ENCODE measurements around the gene SMPDL3A. TPM values are rescaled to one million over a fixed set of nuclear protein-coding genes. Genes with fewer than 3 reads are reported as not detected.
"Not testable (repeated sequence)": the region's sequence is repeated elsewhere in the genome, so short reads cannot be mapped to it uniquely, and the experiment has no call there.

Gene SMPDL3A, protein sequence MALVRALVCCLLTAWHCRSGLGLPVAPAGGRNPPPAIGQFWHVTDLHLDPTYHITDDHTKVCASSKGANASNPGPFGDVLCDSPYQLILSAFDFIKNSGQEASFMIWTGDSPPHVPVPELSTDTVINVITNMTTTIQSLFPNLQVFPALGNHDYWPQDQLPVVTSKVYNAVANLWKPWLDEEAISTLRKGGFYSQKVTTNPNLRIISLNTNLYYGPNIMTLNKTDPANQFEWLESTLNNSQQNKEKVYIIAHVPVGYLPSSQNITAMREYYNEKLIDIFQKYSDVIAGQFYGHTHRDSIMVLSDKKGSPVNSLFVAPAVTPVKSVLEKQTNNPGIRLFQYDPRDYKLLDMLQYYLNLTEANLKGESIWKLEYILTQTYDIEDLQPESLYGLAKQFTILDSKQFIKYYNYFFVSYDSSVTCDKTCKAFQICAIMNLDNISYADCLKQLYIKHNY
- 22.7 and 23.5 TPM in 2 replicates for total RNA-seq

DNA sequence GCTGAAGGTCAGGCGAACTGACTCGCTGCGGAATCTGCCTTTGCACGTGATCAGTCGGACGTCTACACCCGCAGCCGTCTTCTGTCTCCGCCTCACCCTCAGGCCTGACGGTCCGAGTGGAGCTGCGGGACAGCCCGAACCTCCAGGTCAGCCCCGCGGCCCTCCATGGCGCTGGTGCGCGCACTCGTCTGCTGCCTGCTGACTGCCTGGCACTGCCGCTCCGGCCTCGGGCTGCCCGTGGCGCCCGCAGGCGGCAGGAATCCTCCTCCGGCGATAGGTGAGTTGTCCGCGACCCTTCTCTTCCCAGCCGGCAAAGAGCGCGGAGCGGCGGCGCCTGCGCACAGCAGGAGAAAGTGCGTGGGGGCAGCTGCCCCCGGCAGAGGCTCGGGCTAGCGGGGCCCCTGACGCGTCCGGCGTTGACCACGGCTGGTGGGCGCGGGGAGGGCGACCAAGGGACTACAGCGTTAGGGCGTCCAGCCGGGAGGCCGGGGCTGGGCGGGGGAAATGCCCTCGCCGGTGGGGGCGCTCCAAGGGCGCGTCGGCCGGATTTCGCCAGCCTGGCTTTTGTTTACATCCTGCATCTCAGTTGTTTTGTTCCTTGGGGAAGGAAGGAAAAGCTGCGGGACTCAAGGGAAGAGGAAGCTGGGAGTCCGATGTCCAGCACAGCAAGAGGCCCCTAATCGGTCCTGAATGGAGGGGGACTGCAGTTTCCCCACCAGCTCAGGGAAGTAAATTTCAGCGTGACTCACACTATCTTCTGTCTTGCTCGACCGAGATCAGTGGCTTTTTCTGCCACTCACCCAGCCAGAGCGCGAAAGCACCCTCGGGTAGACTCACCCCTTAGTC lies at the start of gene SMPDL3A:
Gene SMPDL3A (plus strand): TSS at position 77 of the 846 bp plus-strand sequence. CDS start 89 bp downstream, at position 166.
- Histone ChIP-seq H3K9me3 (ENCODE audit: low read depth, low read length) (no peaks in the 10 kb centered on the region), H3K27ac (ENCODE audit: low read depth, low read length) (peak within 1 kb of the TSS; percentile 60), H3K4me3 (ENCODE audit: insufficient read depth, low read length) (peak within 1 kb of the TSS; percentile 90), H4K20me1 (ENCODE audit: insufficient read depth, low read length) (no peaks in the 10 kb centered on the region), H3K4me1 (ENCODE audit: insufficient read depth, low read length) (peaks cover 7% of the 10 kb centered on the region), H3K36me3 (ENCODE audit: insufficient read depth, low read length) (no peaks in the 10 kb centered on the region), H3K27me3 (ENCODE audit: insufficient read depth, low read length) (peaks cover 9% of the 10 kb centered on the region), H3K4me2 (ENCODE audit: insufficient read depth, low read length) (peak within 1 kb of the TSS; percentile 97), H3K79me2 (ENCODE audit: insufficient read depth, low read length) (peaks cover 3% of the 10 kb centered on the region), H2AFZ (ENCODE audit: low read length) (peak within 1 kb of the TSS; percentile 99)
- TF ChIP-seq CTCF (IDR thresholded peaks at IDR 0.05; ENCODE audit: extremely low read depth, low read depth, low read length) = peak; percentile 45
- peak; percentile 87 for DNase-seq (ENCODE audit: insufficient read length, low spot score, missing footprints)

GRCh38 chr6:122740091-122740490 lies 49.0 kb upstream of the SMPDL3A start:
- Histone ChIP-seq H3K27me3 (ENCODE audit: insufficient read depth, low read length) (peaks cover 3% of the 10 kb centered on the region), H2AFZ (ENCODE audit: low read length) (no peak overlapping the region), H3K27ac (ENCODE audit: low read depth, low read length) (no peak overlapping the region), H3K4me1 (ENCODE audit: insufficient read depth, low read length) (no peaks in the 10 kb centered on the region), H3K36me3 (ENCODE audit: insufficient read depth, low read length) (no peaks in the 10 kb centered on the region), H4K20me1 (ENCODE audit: insufficient read depth, low read length) (no peaks in the 10 kb centered on the region), H3K79me2 (ENCODE audit: insufficient read depth, low read length) (no peaks in the 10 kb centered on the region), H3K4me2 (ENCODE audit: insufficient read depth, low read length) (no peak overlapping the region), H3K9me3 (ENCODE audit: low read depth, low read length) (no peaks in the 10 kb centered on the region), H3K4me3 (ENCODE audit: insufficient read depth, low read length) (no peak overlapping the region)
- TF ChIP-seq CTCF (IDR thresholded peaks at IDR 0.05; ENCODE audit: extremely low read depth, low read depth, low read length) = no peak
- no peak for DNase-seq (ENCODE audit: insufficient read length, low spot score, missing footprints)

DNA sequence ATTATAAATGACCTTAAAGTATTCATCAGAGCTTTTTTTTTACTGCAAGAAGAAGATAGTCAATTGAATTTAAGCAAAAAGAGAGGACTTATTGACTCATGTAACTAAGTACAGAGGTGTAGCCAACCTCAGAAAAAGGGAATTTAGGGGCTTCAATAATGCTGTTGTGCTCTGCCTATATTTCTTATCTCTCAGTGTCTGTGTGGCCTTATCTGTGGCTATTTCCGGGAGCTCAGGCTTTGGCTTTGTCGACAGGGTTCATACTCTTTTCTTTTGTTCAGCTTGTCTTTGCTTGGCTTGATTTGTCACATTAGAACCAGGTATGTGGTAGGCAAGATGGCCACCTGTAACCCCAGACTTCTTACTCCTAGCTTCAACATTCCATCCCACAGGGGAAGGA lies 48.1 kb upstream of the SMPDL3A start:
- no peak for DNase-seq (ENCODE audit: insufficient read length, low spot score, missing footprints)
- Histone ChIP-seq H3K36me3 (ENCODE audit: insufficient read depth, low read length) (no peaks in the 10 kb centered on the region), H3K79me2 (ENCODE audit: insufficient read depth, low read length) (no peaks in the 10 kb centered on the region), H3K9me3 (ENCODE audit: low read depth, low read length) (no peaks in the 10 kb centered on the region), H2AFZ (ENCODE audit: low read length) (no peak overlapping the region), H3K4me3 (ENCODE audit: insufficient read depth, low read length) (no peak overlapping the region), H3K4me2 (ENCODE audit: insufficient read depth, low read length) (no peak overlapping the region), H3K4me1 (ENCODE audit: insufficient read depth, low read length) (no peaks in the 10 kb centered on the region), H3K27me3 (ENCODE audit: insufficient read depth, low read length) (peaks cover 3% of the 10 kb centered on the region), H3K27ac (ENCODE audit: low read depth, low read length) (no peak overlapping the region), H4K20me1 (ENCODE audit: insufficient read depth, low read length) (no peaks in the 10 kb centered on the region)
- TF ChIP-seq CTCF (IDR thresholded peaks at IDR 0.05; ENCODE audit: extremely low read depth, low read depth, low read length) = no peak

GRCh38 chr6:122744247-122744646 lies 44.8 kb upstream of the SMPDL3A start:
- peak; percentile 45 for DNase-seq (ENCODE audit: insufficient read length, low spot score, missing footprints)
- not testable (repeated sequence) for H3K27ac ChIP-seq (ENCODE audit: low read depth, low read length); H3K79me2 ChIP-seq (ENCODE audit: insufficient read depth, low read length); H3K27me3 ChIP-seq (ENCODE audit: insufficient read depth, low read length); H3K4me3 ChIP-seq (ENCODE audit: insufficient read depth, low read length); H4K20me1 ChIP-seq (ENCODE audit: insufficient read depth, low read length); H3K36me3 ChIP-seq (ENCODE audit: insufficient read depth, low read length); H3K4me1 ChIP-seq (ENCODE audit: insufficient read depth, low read length); H2AFZ ChIP-seq (ENCODE audit: low read length); H3K4me2 ChIP-seq (ENCODE audit: insufficient read depth, low read length); H3K9me3 ChIP-seq (ENCODE audit: low read depth, low read length)
- peak; percentile 44 for TF ChIP-seq CTCF (IDR thresholded peaks at IDR 0.05; ENCODE audit: extremely low read depth, low read depth, low read length)

GRCh38 chr6:122744856-122745255 lies 44.2 kb upstream of the SMPDL3A start:
- not testable (repeated sequence) for H3K9me3 ChIP-seq (ENCODE audit: low read depth, low read length); H3K4me2 ChIP-seq (ENCODE audit: insufficient read depth, low read length); DNase-seq (ENCODE audit: insufficient read length, low spot score, missing footprints); H3K4me3 ChIP-seq (ENCODE audit: insufficient read depth, low read length); H2AFZ ChIP-seq (ENCODE audit: low read length); H3K27ac ChIP-seq (ENCODE audit: low read depth, low read length); H3K27me3 ChIP-seq (ENCODE audit: insufficient read depth, low read length); H3K4me1 ChIP-seq (ENCODE audit: insufficient read depth, low read length); H4K20me1 ChIP-seq (ENCODE audit: insufficient read depth, low read length); H3K79me2 ChIP-seq (ENCODE audit: insufficient read depth, low read length); H3K36me3 ChIP-seq (ENCODE audit: insufficient read depth, low read length)

All from osteoblast (primary cell).